Tibial artery (tissue), 4 donors: ENCODE results near the gene DARS1.
"Not testable (repeated sequence)": the region's sequence is repeated elsewhere in the genome, so short reads cannot be mapped to it uniquely, and the experiment has no call there.

Experiments used
- DNase-seq, 2 donors: peaks; one replicate each; pipeline ENCODE4 v3.0.0-alpha.2; 2019
- H3K27ac ChIP-seq, 2 donors: fragments of 200-600 bp; sonication (generic) in 1 of 2; 1 replicate in 1 of 2; 2 replicates in 1 of 2; pipeline ENCODE4 v1.5.1; 2018 to 2019; ENCODE audit warnings: mild to moderate bottlenecking in 1 of 2
- H3K27me3 ChIP-seq, 2 donors: fragments of 200-600 bp; sonication (generic) in 1 of 2; one replicate each; pipeline versions ENCODE4 v1.5.1 to v1.6.0; 2016 to 2019
- H3K36me3 ChIP-seq, 3 donors: fragments of 200-600 bp; sonication (generic) in 2 of 3; one replicate each; pipeline ENCODE4 v1.5.1; 2016 to 2019; ENCODE audit warnings: mild to moderate bottlenecking in 2 of 3
- H3K4me1 ChIP-seq, 4 donors: fragments of 200-600 bp; sonication (generic) in 2 of 4; 1 replicate in 3 of 4; 2 replicates in 1 of 4; pipeline ENCODE4 v1.5.1; 2016 to 2019
- H3K4me3 ChIP-seq, 2 donors: fragments of 200-600 bp; sonication (generic) in 1 of 2; 1 replicate in 1 of 2; 2 replicates in 1 of 2; pipeline ENCODE4 v1.5.1; 2018 to 2019; ENCODE audit warnings: mild to moderate bottlenecking in 2 of 2
- H3K9me3 ChIP-seq, 3 donors: fragments of 200-600 bp; sonication (generic) in 1 of 3; one replicate each; pipeline ENCODE4 v1.5.1; 2016 to 2019
- intact Hi-C: fragments of 100-400 bp; cut with DNase I; formaldehyde crosslinking; loops from one replicate; pipeline ENCODE4 v1.15.0; 2023; ENCODE audit warnings: low total_unique reads
- TF ChIP-seq, protein P1 (sequence below), 2 experiments: fragments of 200-600 bp in 1 of 2; fragments of 450-650 bp in 1 of 2; IDR thresholded peaks; one replicate each; pipeline ENCODE4 v1.5.1; 2017 to 2019; ENCODE audit warnings: antibody characterized with exemption in 2 of 2, mild to moderate bottlenecking in 1 of 2, moderate library complexity in 1 of 2

Gene DARS1

GRCh38 chr2:135969655-135970387, 15.6 kb downstream of the DARS1 start:
- H3K27ac ChIP-seq, result no peak overlapping the region
- H3K4me3 ChIP-seq, result no peak overlapping the region
- H3K27me3 ChIP-seq, result no peaks in the 10 kb centered on the region
- peaks cover 18 to 27% (median 21%) of the 10 kb centered on the region in 3 donors for H3K36me3 ChIP-seq
- H3K9me3 ChIP-seq, result peaks cover 0 to 4% (median 0%) of the 10 kb centered on the region in 3 donors
- H3K4me1 ChIP-seq, result no peaks in the 10 kb centered on the region
- intact Hi-C loops, result no loop called here
- DNase-seq, result no peak
- TF ChIP-seq, protein P1, sequence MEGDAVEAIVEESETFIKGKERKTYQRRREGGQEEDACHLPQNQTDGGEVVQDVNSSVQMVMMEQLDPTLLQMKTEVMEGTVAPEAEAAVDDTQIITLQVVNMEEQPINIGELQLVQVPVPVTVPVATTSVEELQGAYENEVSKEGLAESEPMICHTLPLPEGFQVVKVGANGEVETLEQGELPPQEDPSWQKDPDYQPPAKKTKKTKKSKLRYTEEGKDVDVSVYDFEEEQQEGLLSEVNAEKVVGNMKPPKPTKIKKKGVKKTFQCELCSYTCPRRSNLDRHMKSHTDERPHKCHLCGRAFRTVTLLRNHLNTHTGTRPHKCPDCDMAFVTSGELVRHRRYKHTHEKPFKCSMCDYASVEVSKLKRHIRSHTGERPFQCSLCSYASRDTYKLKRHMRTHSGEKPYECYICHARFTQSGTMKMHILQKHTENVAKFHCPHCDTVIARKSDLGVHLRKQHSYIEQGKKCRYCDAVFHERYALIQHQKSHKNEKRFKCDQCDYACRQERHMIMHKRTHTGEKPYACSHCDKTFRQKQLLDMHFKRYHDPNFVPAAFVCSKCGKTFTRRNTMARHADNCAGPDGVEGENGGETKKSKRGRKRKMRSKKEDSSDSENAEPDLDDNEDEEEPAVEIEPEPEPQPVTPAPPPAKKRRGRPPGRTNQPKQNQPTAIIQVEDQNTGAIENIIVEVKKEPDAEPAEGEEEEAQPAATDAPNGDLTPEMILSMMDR (IDR thresholded peaks at IDR 0.05), result no peak

- intact Hi-C loops, result no loop called here
- no peak overlapping the region for H3K27ac ChIP-seq
- H3K4me1 ChIP-seq, result no peaks in the 10 kb centered on the region
- H3K36me3 ChIP-seq, result peaks cover 4 to 10% (median 6%) of the 10 kb centered on the region in 3 donors
- H3K4me3 ChIP-seq, result no peak overlapping the region
- DNase-seq, result no peak
- H3K27me3 ChIP-seq, result no peaks in the 10 kb centered on the region
- H3K9me3 ChIP-seq, result no peaks in the 10 kb centered on the region
- TF ChIP-seq, protein P1 (IDR thresholded peaks at IDR 0.05), result no peak
Observed at GRCh38 chr2:135965756-135966155, 19.7 kb downstream of the DARS1 start.

DNA sequence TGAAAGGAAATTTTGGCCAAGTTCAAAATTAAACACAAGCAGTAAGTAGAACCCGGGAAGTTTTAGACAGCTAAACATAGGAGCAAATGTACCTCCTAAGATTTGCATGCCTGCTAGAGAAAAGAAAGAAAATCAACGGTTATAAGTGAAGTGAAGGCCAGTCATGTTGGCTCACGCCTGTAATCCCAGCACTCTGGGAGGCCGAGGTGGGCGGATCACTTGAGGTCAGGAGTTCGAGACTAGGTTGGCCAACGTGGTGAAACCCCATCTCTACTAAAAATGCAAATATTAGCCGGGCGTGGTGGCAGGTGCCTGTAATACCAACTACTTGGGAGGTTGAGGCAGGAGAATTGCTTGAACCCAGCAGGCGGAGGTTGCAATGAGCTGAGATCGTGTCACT, 21.0 kb downstream of the DARS1 start:
- H3K27me3 ChIP-seq, H3K27ac ChIP-seq, H3K36me3 ChIP-seq, intact Hi-C loops, DNase-seq, H3K4me3 ChIP-seq, H3K4me1 ChIP-seq, H3K9me3 ChIP-seq: not testable (repeated sequence)

- intact Hi-C loops, result no loop called here
- DNase-seq, result no peak
- H3K27ac ChIP-seq, result no peak overlapping the region
Observed at GRCh38 chr2:135963841-135964240, 21.6 kb downstream of the DARS1 start.

GRCh38 chr2:135962366-135963123, 22.9 kb downstream of the DARS1 start:
- Histone ChIP-seq H3K9me3 (no peaks in the 10 kb centered on the region), H3K36me3 (peaks cover 0 to 6% (median 0%) of the 10 kb centered on the region in 3 donors), H3K4me3 (no peak overlapping the region), H3K4me1 (no peaks in the 10 kb centered on the region), H3K27ac (no peak overlapping the region), H3K27me3 (no peaks in the 10 kb centered on the region)
- intact Hi-C loops, result no loop called here
- DNase-seq, result no peak
- TF ChIP-seq, protein P1 (IDR thresholded peaks at IDR 0.05), result no peak

More at GRCh38 chr2:135963841-135964240, 21.6 kb downstream of the DARS1 start:
- TF ChIP-seq, protein P1 (IDR thresholded peaks at IDR 0.05), result no peak
- Histone ChIP-seq H3K27me3 (no peaks in the 10 kb centered on the region), H3K4me3 (no peak overlapping the region), H3K9me3 (no peaks in the 10 kb centered on the region), H3K4me1 (no peaks in the 10 kb centered on the region), H3K36me3 (peaks cover 3 to 10% (median 6%) of the 10 kb centered on the region in 3 donors)
